Osteocyte (in vitro differentiated cells): ENCODE measurements around the gene BNC2. TPM values are rescaled to one million over a fixed set of nuclear protein-coding genes. Genes with fewer than 3 reads are reported as not detected.

ENCODE experiments used
- DNase-seq: peaks from one replicate; pipeline ENCODE4 v3.0.0; 2021; ENCODE audit warnings: mixed read lengths; ENCODE audit not compliant: unreplicated experiment; ENCODE audit errors: extremely low spot score
- H3K27ac Mint-ChIP-seq: one replicate; pipeline ENCODE4 v1.8.0; 2021; ENCODE audit warnings: mild to moderate bottlenecking, mixed read lengths; ENCODE audit not compliant: unreplicated experiment
- H3K27me3 Mint-ChIP-seq: one replicate; pipeline ENCODE4 v1.8.0; 2021; ENCODE audit warnings: mixed read lengths; ENCODE audit not compliant: unreplicated experiment
- H3K36me3 Mint-ChIP-seq: one replicate; pipeline ENCODE4 v1.8.0; 2021; ENCODE audit warnings: mixed read lengths; ENCODE audit not compliant: unreplicated experiment
- H3K4me1 Mint-ChIP-seq: one replicate; pipeline ENCODE4 v1.8.0; 2021; ENCODE audit warnings: mixed read lengths; ENCODE audit not compliant: unreplicated experiment
- H3K4me3 Mint-ChIP-seq: one replicate; pipeline ENCODE4 v1.8.0; 2021; ENCODE audit warnings: mild to moderate bottlenecking, moderate library complexity, mixed read lengths; ENCODE audit not compliant: unreplicated experiment
- H3K9me3 Mint-ChIP-seq: one replicate; pipeline ENCODE4 v1.8.0; 2021; ENCODE audit warnings: mixed read lengths; ENCODE audit not compliant: unreplicated experiment
- total RNA-seq: library from RNA; stranded (reverse); gene quantifications from 2 replicates; pipeline ENCODE4 v1.2.1, GENCODE V29; 2021
- TF ChIP-seq, protein P1 (sequence below): fragments of 200-600 bp; sonication (generic); IDR thresholded peaks from 2 replicates; pipeline ENCODE4 v1.5.0; 2021; ENCODE audit warnings: antibody characterized with exemption, mild to moderate bottlenecking, moderate library complexity

BNC2 gene
- total RNA-seq, 1 donor from 2014 or later, result 66.5 TPM

DNA sequence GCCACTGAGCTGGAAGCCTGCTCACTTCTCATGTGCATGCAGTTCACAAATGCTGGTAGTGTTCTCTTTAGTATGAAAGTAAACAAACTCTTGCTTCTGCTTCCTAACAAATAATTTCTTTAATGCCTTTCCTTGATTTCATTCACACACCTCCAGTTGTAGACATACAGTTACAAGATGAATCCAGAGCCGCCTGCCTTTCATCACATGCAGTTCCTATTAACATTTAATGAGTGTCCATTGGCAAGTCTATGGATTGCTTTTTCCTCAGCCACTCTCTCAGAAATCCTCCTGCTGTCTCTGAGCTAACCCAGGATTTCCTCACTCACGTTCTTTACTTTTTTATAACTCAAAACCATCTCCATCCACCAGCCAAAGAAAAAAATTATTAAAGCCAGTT lies 408.6 kb downstream of the BNC2 start:
- H3K27ac Mint-ChIP-seq, result no peak overlapping the region
- no peak for DNase-seq
- TF ChIP-seq, protein P1, sequence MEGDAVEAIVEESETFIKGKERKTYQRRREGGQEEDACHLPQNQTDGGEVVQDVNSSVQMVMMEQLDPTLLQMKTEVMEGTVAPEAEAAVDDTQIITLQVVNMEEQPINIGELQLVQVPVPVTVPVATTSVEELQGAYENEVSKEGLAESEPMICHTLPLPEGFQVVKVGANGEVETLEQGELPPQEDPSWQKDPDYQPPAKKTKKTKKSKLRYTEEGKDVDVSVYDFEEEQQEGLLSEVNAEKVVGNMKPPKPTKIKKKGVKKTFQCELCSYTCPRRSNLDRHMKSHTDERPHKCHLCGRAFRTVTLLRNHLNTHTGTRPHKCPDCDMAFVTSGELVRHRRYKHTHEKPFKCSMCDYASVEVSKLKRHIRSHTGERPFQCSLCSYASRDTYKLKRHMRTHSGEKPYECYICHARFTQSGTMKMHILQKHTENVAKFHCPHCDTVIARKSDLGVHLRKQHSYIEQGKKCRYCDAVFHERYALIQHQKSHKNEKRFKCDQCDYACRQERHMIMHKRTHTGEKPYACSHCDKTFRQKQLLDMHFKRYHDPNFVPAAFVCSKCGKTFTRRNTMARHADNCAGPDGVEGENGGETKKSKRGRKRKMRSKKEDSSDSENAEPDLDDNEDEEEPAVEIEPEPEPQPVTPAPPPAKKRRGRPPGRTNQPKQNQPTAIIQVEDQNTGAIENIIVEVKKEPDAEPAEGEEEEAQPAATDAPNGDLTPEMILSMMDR, result no peak
- no peaks in the 10 kb centered on the region for H3K27me3 Mint-ChIP-seq
- no peaks in the 10 kb centered on the region for H3K9me3 Mint-ChIP-seq
- H3K4me1 Mint-ChIP-seq, result peaks cover 22% of the 10 kb centered on the region
- H3K4me3 Mint-ChIP-seq, result no peak overlapping the region
- H3K36me3 Mint-ChIP-seq, result peaks cover 4% of the 10 kb centered on the region

DNA sequence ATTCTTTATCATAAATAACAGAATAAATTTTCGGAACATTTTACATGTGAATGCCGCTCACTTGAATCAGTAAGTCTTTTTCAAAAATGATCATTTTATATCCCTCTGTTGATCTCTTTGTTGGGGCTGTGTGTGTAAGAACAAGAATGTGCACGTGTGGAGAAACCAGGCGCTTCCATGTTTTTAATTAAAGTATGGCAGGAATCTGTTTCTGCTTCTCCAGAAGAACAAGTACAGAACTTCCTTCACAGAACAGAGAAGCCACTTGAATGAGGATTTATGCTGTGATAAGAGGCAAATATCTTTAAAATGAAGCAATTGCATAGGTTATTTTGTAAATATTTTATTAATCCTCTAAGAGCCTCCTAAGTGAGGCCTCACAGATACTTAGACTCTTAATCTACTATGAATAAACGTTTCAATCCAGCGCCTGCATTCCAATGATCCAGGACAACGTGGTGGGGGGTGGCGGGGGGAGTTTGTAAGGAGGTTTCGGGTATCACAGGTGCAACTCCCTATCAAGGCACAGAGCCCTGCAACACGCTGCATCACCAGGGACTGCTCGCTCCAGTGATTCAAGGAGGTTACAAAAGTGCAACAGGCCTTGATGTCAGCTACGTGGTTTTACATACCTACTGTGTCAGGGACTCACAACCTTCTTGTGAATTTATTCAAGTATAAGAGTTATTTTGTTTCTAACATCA lies 409.2 kb downstream of the BNC2 start:
- Mint-ChIP-seq H3K4me1 (peaks cover 22% of the 10 kb centered on the region), H3K27me3 (no peaks in the 10 kb centered on the region), H3K27ac (no peak overlapping the region), H3K9me3 (no peaks in the 10 kb centered on the region), H3K4me3 (no peak overlapping the region), H3K36me3 (peaks cover 4% of the 10 kb centered on the region)
- DNase-seq, result no peak
- TF ChIP-seq, protein P1, result no peak

DNA sequence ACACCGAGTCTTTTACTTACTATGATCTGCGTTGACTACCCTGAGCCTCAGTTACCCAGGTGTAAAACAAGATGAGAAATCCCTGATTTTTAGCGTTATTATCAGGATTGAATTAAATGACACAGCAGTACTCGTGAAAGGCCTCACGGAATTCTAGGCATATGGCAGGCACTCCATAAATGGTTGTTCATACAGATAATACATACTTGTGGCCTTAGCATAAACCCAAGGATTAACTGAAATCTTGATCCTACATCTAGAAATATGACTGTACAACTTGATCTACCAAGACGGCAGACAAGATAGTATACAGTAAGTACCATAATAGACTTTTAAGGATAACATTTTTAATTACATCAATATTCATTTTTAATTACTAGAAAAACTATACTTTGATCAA lies 409.8 kb downstream of the BNC2 start:
- DNase-seq, result no peak
- H3K4me1 Mint-ChIP-seq, result peaks cover 22% of the 10 kb centered on the region
- H3K4me3 Mint-ChIP-seq, result no peak overlapping the region
- H3K27ac Mint-ChIP-seq, result no peak overlapping the region
- H3K27me3 Mint-ChIP-seq, result no peaks in the 10 kb centered on the region
- H3K36me3 Mint-ChIP-seq, result peaks cover 4% of the 10 kb centered on the region
- no peaks in the 10 kb centered on the region for H3K9me3 Mint-ChIP-seq
- TF ChIP-seq, protein P1, result no peak

DNA sequence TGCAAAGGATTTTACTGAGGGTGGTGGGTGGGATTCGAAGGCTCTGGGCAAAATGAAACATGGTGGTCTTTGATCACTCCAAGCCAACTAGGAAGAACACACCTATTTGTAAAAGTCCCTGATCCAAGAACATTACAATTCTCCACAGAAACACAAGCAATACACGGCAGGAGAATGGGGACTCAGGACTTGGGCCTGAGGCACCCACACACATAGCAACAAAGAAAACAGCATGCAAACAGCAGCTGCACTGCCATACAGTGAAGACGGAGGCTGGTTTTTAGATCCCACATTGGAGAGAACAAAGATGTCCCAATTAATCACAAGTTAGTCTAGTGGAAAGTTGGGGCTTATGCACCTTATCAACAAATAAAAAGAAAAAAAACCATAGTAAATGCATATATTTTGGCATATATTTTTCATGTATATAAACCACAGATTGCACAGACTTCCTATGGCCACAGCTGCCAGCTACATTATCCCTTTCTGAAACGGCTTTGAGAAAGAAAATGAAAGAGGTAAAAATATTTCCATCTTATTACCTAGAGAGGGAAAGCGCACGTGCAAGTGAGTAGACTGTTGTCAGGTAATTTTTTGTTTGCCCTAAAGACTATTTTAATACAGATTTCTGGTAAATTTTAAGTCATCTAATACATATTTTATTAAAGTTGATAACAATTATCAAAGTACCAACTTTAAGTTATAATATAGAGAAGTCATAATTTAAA lies 410.9 kb downstream of the BNC2 start:
- Mint-ChIP-seq H3K27me3 (no peaks in the 10 kb centered on the region), H3K4me1 (peaks cover 22% of the 10 kb centered on the region), H3K27ac (peak overlapping the region; percentile 53), H3K9me3 (no peaks in the 10 kb centered on the region), H3K36me3 (peaks cover 4% of the 10 kb centered on the region), H3K4me3 (no peak overlapping the region)
- no peak for DNase-seq
- TF ChIP-seq, protein P1, result no peak

DNA sequence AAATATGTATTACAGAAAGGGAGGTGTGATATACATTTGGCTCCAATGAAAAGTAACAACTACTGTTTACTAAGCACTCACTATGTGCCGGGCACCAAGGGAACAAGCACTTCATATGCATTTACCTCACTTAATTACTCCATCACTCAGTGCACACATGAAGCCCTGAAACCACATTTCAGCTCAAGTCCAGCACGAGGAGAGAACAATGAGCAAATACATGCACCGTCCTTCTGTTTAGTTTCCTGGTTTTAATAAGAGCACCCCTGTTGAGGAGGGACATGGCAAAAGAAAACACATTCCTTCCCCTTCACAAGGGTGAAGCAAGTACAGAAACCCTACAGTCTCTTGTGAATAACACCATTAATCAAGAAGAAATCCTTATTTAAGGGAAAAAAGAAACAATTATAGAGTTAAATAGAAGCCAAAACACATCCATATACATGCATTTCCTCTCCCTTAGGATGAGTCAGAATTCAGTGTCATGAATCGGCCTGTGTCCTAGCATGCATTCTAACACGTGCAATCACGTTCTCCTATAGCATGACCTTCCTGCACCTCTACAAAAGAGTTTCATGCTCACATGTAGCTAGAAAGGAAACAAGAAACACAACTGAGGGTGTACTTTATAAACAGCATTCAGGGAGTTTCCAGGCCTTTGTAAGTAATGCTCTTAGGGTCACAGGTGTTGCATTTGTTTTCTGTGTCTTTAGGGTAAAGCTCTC lies 411.6 kb downstream of the BNC2 start:
- H3K27ac Mint-ChIP-seq, result peak overlapping the region; percentile 74
- no peak overlapping the region for H3K4me3 Mint-ChIP-seq
- peaks cover 22% of the 10 kb centered on the region for H3K4me1 Mint-ChIP-seq
- TF ChIP-seq, protein P1, result no peak
- H3K9me3 Mint-ChIP-seq, result no peaks in the 10 kb centered on the region
- H3K36me3 Mint-ChIP-seq, result peaks cover 4% of the 10 kb centered on the region
- DNase-seq, result no peak
- H3K27me3 Mint-ChIP-seq, result no peaks in the 10 kb centered on the region
